ENCODE measurements around the gene LUZP1. TPM values are rescaled to one million over a fixed set of nuclear protein-coding genes. Genes with fewer than 3 reads are reported as not detected.

Gene LUZP1
- total RNA-seq, 1 donor from 2014 or later = 33.0 TPM

GRCh38 chr1:23177438-23178380, 9.1 kb upstream of the LUZP1 start:
- H3K9me3 Mint-ChIP-seq = no peaks in the 10 kb centered on the region
- no peaks in the 10 kb centered on the region for H3K4me1 Mint-ChIP-seq (ENCODE audit: unreplicated experiment)
- H3K4me3 Mint-ChIP-seq = peak overlapping the region; percentile 85
- peak overlapping the region; percentile 79 for H3K27ac Mint-ChIP-seq
- H3K27me3 Mint-ChIP-seq = peaks cover 19% of the 10 kb centered on the region
- peak; percentile 52 for TF ChIP-seq CTCF (conservative IDR thresholded peaks at IDR 0.05)
- DNase-seq (ENCODE audit: extremely low spot score, unreplicated experiment) = peak; percentile 85
- H3K36me3 Mint-ChIP-seq = no peaks in the 10 kb centered on the region

- no peaks in the 10 kb centered on the region for H3K4me1 Mint-ChIP-seq (ENCODE audit: unreplicated experiment)
- TF ChIP-seq CTCF (conservative IDR thresholded peaks at IDR 0.05) = no peak
- H3K27me3 Mint-ChIP-seq = peaks cover 19% of the 10 kb centered on the region
- no peaks in the 10 kb centered on the region for H3K36me3 Mint-ChIP-seq
- no peak overlapping the region for H3K27ac Mint-ChIP-seq
- no peak for DNase-seq (ENCODE audit: extremely low spot score, unreplicated experiment)
- peak overlapping the region; percentile 82 for H3K4me3 Mint-ChIP-seq
- no peaks in the 10 kb centered on the region for H3K9me3 Mint-ChIP-seq
Measured at GRCh38 chr1:23177031-23177430, 8.4 kb upstream of the LUZP1 start.

DNA sequence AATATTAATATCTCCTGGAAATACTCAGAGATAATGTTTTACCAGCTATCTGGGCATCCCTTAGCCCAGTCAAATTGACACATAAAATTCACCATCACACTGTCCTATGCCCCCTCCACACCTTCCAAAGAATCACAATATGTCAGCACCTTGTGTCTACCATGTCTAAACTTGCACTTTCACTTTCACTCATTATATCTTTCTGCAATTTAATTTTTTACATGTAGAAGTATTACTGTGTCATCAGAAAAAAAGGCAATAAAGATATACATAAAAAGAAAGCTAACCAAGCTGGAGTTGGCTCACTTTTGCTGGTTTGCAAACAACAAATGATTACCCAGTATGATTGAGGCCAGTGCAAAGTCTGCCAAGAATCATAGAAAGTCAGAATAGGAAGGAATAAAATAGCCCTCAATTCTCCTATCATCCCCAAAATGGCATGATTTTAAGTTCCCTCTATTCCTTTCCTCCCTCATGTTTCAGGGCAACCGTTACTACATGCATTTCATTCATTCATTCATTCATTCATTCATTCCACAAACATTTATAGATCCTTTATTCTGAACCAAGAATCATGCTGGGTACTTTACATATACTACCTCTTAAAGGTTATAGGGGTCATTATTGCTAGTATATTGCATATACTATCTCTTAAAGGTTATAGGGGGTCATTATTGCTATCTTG, 5.9 kb upstream of the LUZP1 start:
- Mint-ChIP-seq H3K9me3 (no peaks in the 10 kb centered on the region), H3K4me1 (ENCODE audit: unreplicated experiment) (peaks cover 6% of the 10 kb centered on the region), H3K27ac (no peak overlapping the region), H3K27me3 (peaks cover 19% of the 10 kb centered on the region), H3K4me3 (no peak overlapping the region), H3K36me3 (no peaks in the 10 kb centered on the region)
- TF ChIP-seq CTCF (conservative IDR thresholded peaks at IDR 0.05) = no peak
- DNase-seq (ENCODE audit: extremely low spot score, unreplicated experiment) = no peak

DNA sequence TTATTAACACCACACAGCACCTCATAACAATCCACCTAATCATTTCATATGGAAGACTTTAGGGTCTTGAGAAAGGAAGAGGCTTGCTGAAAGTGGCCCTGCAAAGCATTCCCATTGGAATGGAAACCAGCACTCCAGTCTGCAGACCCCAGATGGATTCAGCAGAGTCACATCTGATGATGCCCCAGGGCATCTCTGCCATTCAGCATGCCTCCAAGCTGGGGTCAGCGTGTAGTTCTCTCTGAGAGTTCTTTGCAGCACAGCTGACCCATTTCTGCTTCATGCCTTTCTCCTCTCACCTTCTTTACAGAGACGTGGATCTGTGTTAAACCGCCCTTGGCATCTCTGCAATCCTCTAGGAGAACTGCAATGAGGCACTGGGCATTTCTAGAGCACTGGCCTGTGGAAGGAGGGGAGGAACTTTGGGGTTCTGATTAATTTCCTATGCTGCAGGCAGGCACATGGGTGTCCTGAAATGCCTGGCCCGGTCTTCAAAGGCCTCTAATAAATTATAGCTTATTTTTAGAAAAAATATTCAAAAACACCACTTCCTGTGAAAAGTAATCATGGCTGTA, 2.6 kb upstream of the LUZP1 start:
- peaks cover 18% of the 10 kb centered on the region for H3K4me1 Mint-ChIP-seq (ENCODE audit: unreplicated experiment)
- no peak for TF ChIP-seq CTCF (conservative IDR thresholded peaks at IDR 0.05)
- no peak for DNase-seq (ENCODE audit: extremely low spot score, unreplicated experiment)
- H3K27ac Mint-ChIP-seq = no peak overlapping the region
- no peak overlapping the region for H3K4me3 Mint-ChIP-seq
- H3K36me3 Mint-ChIP-seq = no peaks in the 10 kb centered on the region
- H3K9me3 Mint-ChIP-seq = no peaks in the 10 kb centered on the region
- peaks cover 12% of the 10 kb centered on the region for H3K27me3 Mint-ChIP-seq

DNA sequence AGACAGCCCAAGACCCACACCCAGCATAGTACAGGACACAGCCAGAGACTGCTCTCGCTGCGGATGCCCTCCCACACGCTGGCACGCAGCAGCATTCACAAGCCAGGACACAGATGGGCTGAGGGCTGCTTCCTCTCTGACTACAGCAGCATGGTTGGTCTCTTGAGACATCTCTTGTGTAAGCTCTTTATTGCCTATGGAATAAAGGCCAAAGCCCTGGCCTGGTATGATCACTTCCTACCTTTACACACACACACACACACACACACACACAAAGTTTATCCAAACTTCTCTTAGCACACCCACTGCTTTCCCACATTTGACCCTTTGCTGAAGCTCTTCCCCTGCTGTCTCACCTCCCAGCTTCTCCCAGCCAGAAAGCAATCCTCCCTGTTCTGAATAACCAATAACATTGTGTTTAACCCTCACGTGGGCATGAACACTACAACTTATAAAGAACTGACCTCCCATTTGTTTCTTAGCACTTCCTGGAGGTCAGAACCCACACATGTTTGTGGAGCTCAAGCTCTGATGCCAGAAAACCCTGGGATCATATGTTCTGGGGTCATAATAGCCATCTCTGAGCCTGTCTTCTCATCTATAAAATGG, 1.2 kb upstream of the LUZP1 start:
- no peak for DNase-seq (ENCODE audit: extremely low spot score, unreplicated experiment)
- no peak for TF ChIP-seq CTCF (conservative IDR thresholded peaks at IDR 0.05)
- Mint-ChIP-seq H3K27me3 (peaks cover 4% of the 10 kb centered on the region), H3K27ac (peak overlapping the region; percentile 84), H3K36me3 (peaks cover 3% of the 10 kb centered on the region), H3K4me3 (peak overlapping the region; percentile 99), H3K4me1 (ENCODE audit: unreplicated experiment) (peaks cover 25% of the 10 kb centered on the region), H3K9me3 (no peaks in the 10 kb centered on the region)

All from type B pancreatic cell (in vitro differentiated cells).